ENCODE results near the gene MAP4K1.

MAP4K1 gene

GRCh38 chr19:38634757-38635482 is 17.2 kb upstream of the MAP4K1 start:
- no peak for TF ChIP-seq CSDC2 (CRISPR knock-in tag; IDR thresholded peaks at IDR 0.05)
- TF ChIP-seq RARB (CRISPR knock-in tag; IDR thresholded peaks at IDR 0.05): no peak
- TF ChIP-seq BACH2 (CRISPR knock-in tag; IDR thresholded peaks at IDR 0.05; ENCODE audit: borderline replicate concordance): no peak
- TF ChIP-seq TSHZ2 (CRISPR knock-in tag; IDR thresholded peaks at IDR 0.05): no peak
- no peak for TF ChIP-seq ZNF565 (CRISPR knock-in tag; conservative IDR thresholded peaks at IDR 0.05; ENCODE audit: low read depth)
- no peak for TF ChIP-seq POU6F1 (CRISPR knock-in tag; IDR thresholded peaks at IDR 0.05; ENCODE audit: borderline replicate concordance, low read depth)
- no peak for TF ChIP-seq PATZ1 (CRISPR knock-in tag; IDR thresholded peaks at IDR 0.05; ENCODE audit: borderline replicate concordance)
- TF ChIP-seq GLIS3 (CRISPR knock-in tag; IDR thresholded peaks at IDR 0.05): no peak
- TF ChIP-seq SNAI2 (CRISPR knock-in tag; IDR thresholded peaks at IDR 0.05): no peak
- no peak for TF ChIP-seq ZC3H10 (CRISPR knock-in tag; IDR thresholded peaks at IDR 0.05)
- no peak for TF ChIP-seq OSR1 (CRISPR knock-in tag; IDR thresholded peaks at IDR 0.05)
- TF ChIP-seq PPARA (CRISPR knock-in tag; IDR thresholded peaks at IDR 0.05; ENCODE audit: borderline replicate concordance): no peak
- ATAC-seq: peak; percentile 80

GRCh38 chr19:38632476-38633213 is 14.9 kb upstream of the MAP4K1 start:
- ATAC-seq: no peak
- TF ChIP-seq CSRNP3 (CRISPR knock-in tag; IDR thresholded peaks at IDR 0.05) (no peak), ISL1 (CRISPR knock-in tag; IDR thresholded peaks at IDR 0.05) (no peak), TCF4 (CRISPR knock-in tag; IDR thresholded peaks at IDR 0.05; ENCODE audit: borderline replicate concordance) (no peak), CSDC2 (CRISPR knock-in tag; IDR thresholded peaks at IDR 0.05) (no peak), TOX (CRISPR knock-in tag; IDR thresholded peaks at IDR 0.05; ENCODE audit: borderline replicate concordance) (no peak), ZFP3 (CRISPR knock-in tag; IDR thresholded peaks at IDR 0.05) (no peak), ESRRG (CRISPR knock-in tag; IDR thresholded peaks at IDR 0.05) (no peak), PPARA (CRISPR knock-in tag; IDR thresholded peaks at IDR 0.05; ENCODE audit: borderline replicate concordance) (no peak), ZC3H10 (CRISPR knock-in tag; IDR thresholded peaks at IDR 0.05) (no peak), RARB (CRISPR knock-in tag; IDR thresholded peaks at IDR 0.05) (no peak), ZNF565 (CRISPR knock-in tag; conservative IDR thresholded peaks at IDR 0.05; ENCODE audit: low read depth) (no peak), ZNF8 (CRISPR knock-in tag; IDR thresholded peaks at IDR 0.05) (no peak), ZFP30 (CRISPR knock-in tag; IDR thresholded peaks at IDR 0.05) (no peak), CREB5 (CRISPR knock-in tag; IDR thresholded peaks at IDR 0.05; ENCODE audit: low read depth) (no peak), OSR1 (CRISPR knock-in tag; IDR thresholded peaks at IDR 0.05) (no peak), PATZ1 (CRISPR knock-in tag; IDR thresholded peaks at IDR 0.05; ENCODE audit: borderline replicate concordance) (no peak), GLIS3 (CRISPR knock-in tag; IDR thresholded peaks at IDR 0.05) (no peak), ZNF70 (CRISPR knock-in tag; IDR thresholded peaks at IDR 0.05) (no peak), TSHZ2 (CRISPR knock-in tag; IDR thresholded peaks at IDR 0.05) (no peak)
